GM04503 (cell line): ENCODE results near the gene DNAH11.
"Not testable (repeated sequence)": the region's sequence is repeated elsewhere in the genome, so short reads cannot be mapped to it uniquely, and the experiment has no call there.

Source experiments
- DNase-seq: peaks from one replicate; pipeline ENCODE4 v3.0.0-alpha.2; 2012; ENCODE audit warnings: low read depth

Gene DNAH11

GRCh38 chr7:21617916-21618390 is 75.1 kb downstream of the DNAH11 start:
- DNase-seq = peak; percentile 45

- DNase-seq = no peak
Measured at GRCh38 chr7:21618706-21619105, 75.9 kb downstream of the DNAH11 start.

- no peak for DNase-seq
Measured at GRCh38 chr7:21620054-21620453, 77.2 kb downstream of the DNAH11 start.

- DNase-seq = no peak
Measured at GRCh38 chr7:21624320-21624719, 81.5 kb downstream of the DNAH11 start.

GRCh38 chr7:21636694-21637093 is 93.9 kb downstream of the DNAH11 start:
- DNase-seq = no peak

- no peak for DNase-seq
Measured at GRCh38 chr7:21639206-21639868, 96.5 kb downstream of the DNAH11 start.

GRCh38 chr7:21640105-21640504 is 97.3 kb downstream of the DNAH11 start:
- DNase-seq = no peak

GRCh38 chr7:21641546-21641945 is 98.7 kb downstream of the DNAH11 start:
- DNase-seq = no peak

GRCh38 chr7:21642422-21642821 is 99.6 kb downstream of the DNAH11 start:
- no peak for DNase-seq

- DNase-seq = no peak
Measured at GRCh38 chr7:21651697-21652096, 108.9 kb downstream of the DNAH11 start.

- no peak for DNase-seq
Measured at GRCh38 chr7:21653623-21654022, 110.8 kb downstream of the DNAH11 start.

- no peak for DNase-seq
Measured at GRCh38 chr7:21656081-21656480, 113.2 kb downstream of the DNAH11 start.

GRCh38 chr7:21656796-21657195 is 114.0 kb downstream of the DNAH11 start:
- no peak for DNase-seq

GRCh38 chr7:21670496-21670895 is 127.7 kb downstream of the DNAH11 start:
- DNase-seq = no peak

GRCh38 chr7:21671859-21672258 is 129.0 kb downstream of the DNAH11 start:
- DNase-seq = no peak

- no peak for DNase-seq
Measured at GRCh38 chr7:21675255-21675654, 132.4 kb downstream of the DNAH11 start.

- DNase-seq = no peak
Measured at GRCh38 chr7:21690705-21691104, 147.9 kb downstream of the DNAH11 start.

- not testable (repeated sequence) for DNase-seq
Measured at GRCh38 chr7:21691146-21691545, 148.3 kb downstream of the DNAH11 start.

GRCh38 chr7:21700587-21700986 is 157.7 kb downstream of the DNAH11 start:
- not testable (repeated sequence) for DNase-seq

- DNase-seq = no peak
Measured at GRCh38 chr7:21702303-21702702, 159.5 kb downstream of the DNAH11 start.

- DNase-seq = no peak
Measured at GRCh38 chr7:21704359-21704758, 161.5 kb downstream of the DNAH11 start.

GRCh38 chr7:21706131-21706530 is 163.3 kb downstream of the DNAH11 start:
- DNase-seq = no peak

GRCh38 chr7:21707566-21707965 is 164.7 kb downstream of the DNAH11 start:
- no peak for DNase-seq

GRCh38 chr7:21708096-21708495 is 165.3 kb downstream of the DNAH11 start:
- DNase-seq = no peak
